Chondrocyte (in vitro differentiated cells): ENCODE measurements around the gene ANO4. TPM values are rescaled to one million over a fixed set of nuclear protein-coding genes. Genes with fewer than 3 reads are reported as not detected.
A peak's percentile ranks its signal among the peaks of the same experiment; 100 is the strongest.

Experiments
- DNase-seq: peaks from one replicate; pipeline ENCODE4 v3.0.0; 2021; ENCODE audit warnings: mixed read lengths, low spot score
- H3K27ac Mint-ChIP-seq: one replicate; pipeline ENCODE4 v1.8.0; 2021; ENCODE audit warnings: mild to moderate bottlenecking, moderate library complexity, mixed read lengths; ENCODE audit not compliant: unreplicated experiment
- H3K27me3 Mint-ChIP-seq: 2 replicates; pipeline ENCODE4 v1.8.0; 2021; ENCODE audit warnings: low read depth, mixed read lengths
- H3K36me3 Mint-ChIP-seq: 2 replicates; pipeline ENCODE4 v1.8.0; 2021; ENCODE audit warnings: low read depth, mixed read lengths
- H3K4me1 Mint-ChIP-seq: 2 replicates; pipeline ENCODE4 v1.8.0; 2021; ENCODE audit warnings: low read depth, mild to moderate bottlenecking, mixed read lengths
- H3K4me3 Mint-ChIP-seq: one replicate; pipeline ENCODE4 v1.8.0; 2021; ENCODE audit warnings: mild to moderate bottlenecking, moderate library complexity, mixed read lengths; ENCODE audit not compliant: unreplicated experiment
- H3K9me3 Mint-ChIP-seq: 2 replicates; pipeline ENCODE4 v1.8.0; 2021; ENCODE audit warnings: low read depth, mixed read lengths
- total RNA-seq: library from RNA; stranded (reverse); gene quantifications from 3 replicates; pipeline ENCODE4 v1.2.1, GENCODE V29; 2021
- TF ChIP-seq, protein P1 (sequence below): fragments of 200-600 bp; sonication (generic); IDR thresholded peaks from 2 replicates; pipeline ENCODE4 v1.5.0; 2021; ENCODE audit warnings: antibody characterized with exemption, mild to moderate bottlenecking, moderate library complexity

ANO4 gene
- total RNA-seq, 1 donor from 2014 or later = 9.2 TPM

DNA sequence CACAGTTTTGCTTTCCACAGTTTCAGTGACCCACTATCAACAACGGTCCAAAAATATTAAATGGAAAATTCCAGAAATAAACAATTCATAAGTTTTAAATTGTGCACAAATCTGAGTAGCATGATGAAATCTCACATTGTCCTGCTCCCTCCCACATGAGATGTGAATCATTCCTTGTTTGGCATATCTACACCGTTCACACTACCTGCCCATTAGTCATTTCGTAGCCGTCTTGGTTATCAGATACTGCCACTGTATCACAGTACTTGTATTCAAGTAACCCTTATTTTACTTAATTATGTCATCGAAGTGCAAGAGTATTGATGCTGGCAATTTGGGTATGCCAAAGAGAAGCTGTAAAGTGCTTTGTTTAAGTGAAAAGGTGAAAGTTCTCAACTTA is 270.1 kb downstream of the ANO4 start:
- H3K27ac Mint-ChIP-seq = no peak overlapping the region
- no peak overlapping the region for H3K4me3 Mint-ChIP-seq
- H3K9me3 Mint-ChIP-seq = peaks cover 14% of the 10 kb centered on the region
- no peaks in the 10 kb centered on the region for H3K4me1 Mint-ChIP-seq
- H3K36me3 Mint-ChIP-seq = peaks cover 6% of the 10 kb centered on the region
- TF ChIP-seq, protein P1, sequence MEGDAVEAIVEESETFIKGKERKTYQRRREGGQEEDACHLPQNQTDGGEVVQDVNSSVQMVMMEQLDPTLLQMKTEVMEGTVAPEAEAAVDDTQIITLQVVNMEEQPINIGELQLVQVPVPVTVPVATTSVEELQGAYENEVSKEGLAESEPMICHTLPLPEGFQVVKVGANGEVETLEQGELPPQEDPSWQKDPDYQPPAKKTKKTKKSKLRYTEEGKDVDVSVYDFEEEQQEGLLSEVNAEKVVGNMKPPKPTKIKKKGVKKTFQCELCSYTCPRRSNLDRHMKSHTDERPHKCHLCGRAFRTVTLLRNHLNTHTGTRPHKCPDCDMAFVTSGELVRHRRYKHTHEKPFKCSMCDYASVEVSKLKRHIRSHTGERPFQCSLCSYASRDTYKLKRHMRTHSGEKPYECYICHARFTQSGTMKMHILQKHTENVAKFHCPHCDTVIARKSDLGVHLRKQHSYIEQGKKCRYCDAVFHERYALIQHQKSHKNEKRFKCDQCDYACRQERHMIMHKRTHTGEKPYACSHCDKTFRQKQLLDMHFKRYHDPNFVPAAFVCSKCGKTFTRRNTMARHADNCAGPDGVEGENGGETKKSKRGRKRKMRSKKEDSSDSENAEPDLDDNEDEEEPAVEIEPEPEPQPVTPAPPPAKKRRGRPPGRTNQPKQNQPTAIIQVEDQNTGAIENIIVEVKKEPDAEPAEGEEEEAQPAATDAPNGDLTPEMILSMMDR = no peak
- no peak for DNase-seq
- no peaks in the 10 kb centered on the region for H3K27me3 Mint-ChIP-seq

DNA sequence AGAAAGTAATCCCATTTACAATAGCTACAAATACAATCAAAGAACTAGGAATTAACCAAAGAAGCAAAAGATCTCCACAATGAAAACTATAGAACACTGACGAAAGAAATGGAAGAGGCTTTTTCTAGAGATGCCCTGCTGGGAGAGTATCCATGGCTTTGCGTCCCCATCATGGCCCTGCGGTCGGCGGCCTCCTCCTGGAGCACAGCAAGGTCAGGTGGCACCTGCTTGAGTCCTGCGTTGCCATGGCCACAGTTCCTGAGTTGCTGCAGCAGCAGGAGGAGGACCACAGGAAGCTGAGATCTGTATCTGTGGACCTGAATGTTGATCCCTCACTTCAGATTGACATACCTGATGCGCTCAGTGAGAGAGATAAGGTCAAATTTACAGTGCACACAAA is 271.9 kb downstream of the ANO4 start:
- Mint-ChIP-seq H3K4me3 (no peak overlapping the region), H3K27me3 (no peaks in the 10 kb centered on the region), H3K9me3 (peaks cover 16% of the 10 kb centered on the region), H3K27ac (no peak overlapping the region), H3K36me3 (peaks cover 4% of the 10 kb centered on the region), H3K4me1 (no peaks in the 10 kb centered on the region)
- no peak for DNase-seq
- TF ChIP-seq, protein P1 = no peak

DNA sequence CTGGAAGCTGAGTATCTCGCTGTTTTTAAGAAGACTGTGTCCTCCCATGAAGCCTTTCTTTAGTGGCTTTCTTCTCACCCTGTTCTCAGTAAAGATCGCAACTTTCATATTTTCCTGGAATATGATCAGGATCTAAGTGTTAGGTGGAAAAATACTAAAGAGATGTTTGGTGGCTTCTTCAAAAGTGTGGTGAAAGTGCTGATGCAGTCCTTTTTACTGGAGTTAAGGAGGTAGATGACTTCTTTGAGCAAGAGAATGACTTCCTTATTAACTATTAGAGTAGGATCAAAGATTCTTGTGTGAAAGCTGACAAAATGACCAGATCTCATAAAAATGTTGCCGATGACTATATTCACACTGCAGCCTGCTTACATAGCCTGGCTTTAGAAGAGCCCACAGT is 273.8 kb downstream of the ANO4 start:
- TF ChIP-seq, protein P1 = no peak
- H3K27me3 Mint-ChIP-seq = no peaks in the 10 kb centered on the region
- H3K36me3 Mint-ChIP-seq = peaks cover 4% of the 10 kb centered on the region
- H3K4me3 Mint-ChIP-seq = no peak overlapping the region
- H3K4me1 Mint-ChIP-seq = no peaks in the 10 kb centered on the region
- DNase-seq = no peak
- peaks cover 21% of the 10 kb centered on the region for H3K9me3 Mint-ChIP-seq
- H3K27ac Mint-ChIP-seq = no peak overlapping the region

DNA sequence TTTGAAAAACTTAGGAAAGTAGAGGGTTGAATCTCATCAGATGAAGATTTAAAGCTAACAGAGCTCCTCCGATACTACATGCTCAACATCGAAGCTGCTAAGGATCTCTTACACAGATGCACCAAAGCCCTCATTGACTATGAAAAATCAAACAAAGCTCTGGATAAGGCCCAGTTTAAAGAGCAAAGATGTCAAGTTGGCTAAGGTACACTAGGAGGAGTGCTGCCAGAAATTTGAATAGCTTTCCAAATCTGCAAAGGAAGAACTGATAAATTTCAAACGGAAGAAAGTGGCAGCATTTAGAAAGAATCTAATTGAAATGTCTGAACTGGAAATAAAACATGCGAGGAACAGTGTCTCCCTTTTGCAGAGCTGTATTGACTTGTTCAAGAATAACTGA is 274.3 kb downstream of the ANO4 start:
- H3K36me3 Mint-ChIP-seq = peaks cover 4% of the 10 kb centered on the region
- no peaks in the 10 kb centered on the region for H3K4me1 Mint-ChIP-seq
- no peak overlapping the region for H3K4me3 Mint-ChIP-seq
- DNase-seq = no peak
- no peaks in the 10 kb centered on the region for H3K27me3 Mint-ChIP-seq
- H3K9me3 Mint-ChIP-seq = peaks cover 21% of the 10 kb centered on the region
- no peak overlapping the region for H3K27ac Mint-ChIP-seq
- TF ChIP-seq, protein P1 = no peak

DNA sequence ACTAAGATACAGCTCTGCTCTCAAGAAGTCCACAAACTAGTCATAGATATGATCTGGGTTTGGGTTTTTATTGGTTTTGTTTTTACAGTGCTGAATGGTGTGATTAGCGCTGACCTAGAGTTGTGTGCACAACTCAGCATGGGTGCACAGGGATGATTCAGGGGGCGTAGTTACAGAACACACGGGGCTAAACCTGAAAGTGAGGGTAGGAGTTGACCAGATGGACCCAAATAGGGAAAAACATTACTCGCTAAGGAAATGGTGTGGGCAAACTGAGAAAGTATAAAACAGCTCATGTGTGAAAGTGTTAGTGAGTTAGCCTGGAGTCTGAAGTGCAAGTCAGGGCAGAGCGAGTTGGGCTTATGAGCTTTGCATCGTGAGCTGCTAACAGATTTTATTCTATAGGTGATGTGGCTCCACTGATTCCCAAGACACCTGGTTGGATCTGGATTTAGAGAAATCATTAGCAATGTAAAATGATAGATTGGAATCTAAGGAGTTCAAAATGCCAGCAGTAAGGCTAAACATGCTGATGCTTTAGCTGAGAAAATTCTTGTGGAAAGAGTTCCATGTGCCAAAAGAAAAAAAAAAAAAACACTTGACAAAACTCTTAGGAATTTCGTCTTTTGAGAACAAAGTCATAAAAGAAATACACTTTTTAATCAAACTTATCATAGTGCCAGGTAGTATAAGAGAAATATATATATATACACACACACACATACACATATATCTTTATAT is 280.5 kb downstream of the ANO4 start:
- Mint-ChIP-seq H3K27me3 (no peaks in the 10 kb centered on the region), H3K27ac (peak overlapping the region; percentile 80), H3K36me3 (no peaks in the 10 kb centered on the region), H3K4me1 (peaks cover 36% of the 10 kb centered on the region), H3K9me3 (peaks cover 13% of the 10 kb centered on the region), H3K4me3 (no peak overlapping the region)
- TF ChIP-seq, protein P1 = no peak
- no peak for DNase-seq
